HG03139 (cell line): ENCODE data around the gene NUCKS1.

Source experiments
- ATAC-seq: cut with Tn5 transposase; IDR thresholded peaks from one replicate; pipeline ENCODE4 v1.9.1; 2021; ENCODE audit not compliant: unreplicated experiment

Gene NUCKS1

DNA sequence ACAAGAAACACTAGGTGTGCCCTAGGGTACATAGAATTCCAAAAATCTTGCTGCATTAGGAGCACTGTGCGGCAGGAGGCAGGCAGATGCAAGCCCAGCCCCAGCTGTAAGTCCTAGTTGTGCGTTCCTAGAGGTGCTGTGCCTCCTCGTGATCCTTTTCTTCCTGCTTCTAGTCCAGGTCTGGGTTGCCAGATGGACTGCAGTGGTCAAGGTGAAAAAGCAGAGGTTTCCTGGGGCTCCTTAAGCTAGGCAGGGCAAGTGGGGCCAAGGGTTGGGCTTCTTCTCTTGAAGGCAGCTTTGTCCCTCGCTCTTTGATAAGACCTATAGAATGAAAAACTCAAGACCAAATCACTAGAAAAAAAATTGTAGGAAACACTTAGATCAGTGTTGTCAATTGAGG lies 48.1 kb downstream of the NUCKS1 start:
- ATAC-seq: no peak

DNA sequence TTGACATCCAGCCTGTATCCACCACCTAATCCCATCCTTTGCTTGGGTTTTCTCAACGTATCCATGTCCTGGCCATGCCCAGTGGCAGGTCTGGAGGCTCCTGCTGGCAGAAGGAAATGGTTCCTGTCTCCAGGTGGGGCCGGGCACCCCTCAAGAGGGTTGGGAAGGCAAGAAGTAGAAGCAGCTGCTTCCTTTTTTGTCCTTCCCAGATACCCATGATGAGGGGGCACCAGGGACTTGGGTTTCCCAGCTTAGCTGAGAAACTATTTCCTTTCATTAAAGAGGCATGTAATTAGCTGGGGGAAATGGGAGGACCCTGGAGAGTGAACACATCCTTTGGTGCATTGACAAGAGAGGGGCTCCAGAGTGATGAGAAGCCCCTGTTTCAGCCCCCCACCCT lies 48.6 kb downstream of the NUCKS1 start:
- no peak for ATAC-seq

DNA sequence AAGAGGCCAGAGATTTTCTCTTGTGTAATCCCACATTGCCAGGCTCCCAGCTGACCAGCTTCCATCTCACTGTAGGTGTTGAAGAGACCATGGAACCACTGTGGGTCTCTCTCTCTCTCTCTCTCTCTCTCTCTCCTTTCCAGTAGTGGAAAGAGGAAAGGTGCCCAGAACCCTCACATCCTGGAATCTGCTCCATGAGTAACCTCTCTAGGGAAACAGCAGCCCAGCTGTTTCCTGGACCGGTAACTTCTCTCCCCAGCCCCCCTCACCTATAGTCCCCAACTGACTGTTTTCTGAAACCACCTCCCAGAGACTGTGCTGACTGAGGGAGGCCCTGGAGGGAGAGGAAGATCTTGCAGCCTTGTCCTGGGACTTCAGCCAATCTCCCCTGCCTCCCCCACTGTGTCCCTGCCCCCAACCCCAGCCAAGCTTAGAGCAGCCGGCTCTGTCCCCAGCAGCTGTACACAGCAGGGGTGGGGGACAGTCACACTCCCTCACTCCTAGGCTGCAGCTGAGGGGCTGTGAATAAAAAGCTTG lies 49.0 kb downstream of the NUCKS1 start:
- ATAC-seq: no peak

DNA sequence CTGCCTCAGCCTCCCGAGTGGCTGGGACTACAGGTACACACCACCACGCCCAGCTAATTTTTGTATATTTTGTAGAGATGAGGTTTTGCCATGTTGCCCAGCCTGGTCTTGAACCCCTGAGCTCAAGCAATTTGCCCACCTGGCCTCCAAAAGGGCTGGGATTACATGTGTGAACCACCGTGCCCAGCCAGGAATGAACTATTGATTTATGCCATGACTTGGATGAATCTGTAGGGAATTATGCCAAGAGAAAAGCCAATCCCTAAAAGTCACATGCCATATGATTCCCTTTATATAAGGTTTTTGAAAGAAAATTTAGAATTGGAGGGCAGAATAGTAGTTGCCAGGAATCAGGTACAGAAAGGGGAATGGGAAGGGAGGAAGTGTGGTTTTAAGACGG lies 50.6 kb downstream of the NUCKS1 start:
- no peak for ATAC-seq

DNA sequence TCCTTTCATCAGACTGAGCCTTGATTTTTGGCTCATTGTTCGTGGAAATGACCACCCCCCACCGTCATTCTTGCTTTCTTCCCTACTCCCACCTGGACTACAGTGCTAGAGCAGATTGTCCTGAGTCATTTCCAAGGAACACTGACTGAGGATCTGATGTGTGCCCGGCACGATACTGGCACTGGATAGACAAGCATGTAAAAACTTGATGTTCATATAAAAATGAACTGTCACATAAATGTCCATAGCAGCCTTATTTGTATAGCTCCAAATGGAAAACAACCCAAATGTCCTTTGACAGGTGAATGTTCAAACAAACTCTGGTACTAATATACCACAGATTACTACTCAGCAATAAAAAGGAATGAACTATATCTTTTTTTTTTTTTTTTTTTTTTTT lies 51.1 kb downstream of the NUCKS1 start:
- no peak for ATAC-seq

DNA sequence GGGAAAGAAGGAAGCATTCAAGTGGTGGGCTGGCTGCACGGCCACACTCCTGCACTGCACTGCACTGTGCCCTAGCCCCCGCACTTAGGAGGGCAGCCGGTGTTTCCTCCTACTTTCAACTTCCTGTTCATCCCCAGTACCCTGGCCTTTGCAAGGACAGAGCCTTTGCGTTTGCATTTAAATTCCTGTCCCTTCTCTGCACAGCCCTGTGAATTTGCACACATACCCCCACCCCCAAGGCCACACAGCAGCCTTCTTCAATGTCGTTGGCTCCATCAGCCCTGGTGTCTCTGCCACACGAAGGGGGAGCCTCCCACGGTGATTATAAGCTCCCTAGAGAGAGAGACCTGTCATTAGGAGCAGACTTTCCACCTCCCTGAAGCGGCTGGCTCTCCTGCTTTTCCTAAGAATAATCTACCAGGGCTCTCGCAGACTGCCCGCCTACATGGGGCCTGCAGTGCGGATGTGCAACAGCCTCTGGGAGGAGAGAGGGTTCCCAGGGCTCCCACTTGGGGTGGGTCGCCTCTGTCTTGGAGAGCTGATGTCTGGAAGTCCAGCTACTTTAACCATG lies 56.5 kb downstream of the NUCKS1 start:
- ATAC-seq: no peak

DNA sequence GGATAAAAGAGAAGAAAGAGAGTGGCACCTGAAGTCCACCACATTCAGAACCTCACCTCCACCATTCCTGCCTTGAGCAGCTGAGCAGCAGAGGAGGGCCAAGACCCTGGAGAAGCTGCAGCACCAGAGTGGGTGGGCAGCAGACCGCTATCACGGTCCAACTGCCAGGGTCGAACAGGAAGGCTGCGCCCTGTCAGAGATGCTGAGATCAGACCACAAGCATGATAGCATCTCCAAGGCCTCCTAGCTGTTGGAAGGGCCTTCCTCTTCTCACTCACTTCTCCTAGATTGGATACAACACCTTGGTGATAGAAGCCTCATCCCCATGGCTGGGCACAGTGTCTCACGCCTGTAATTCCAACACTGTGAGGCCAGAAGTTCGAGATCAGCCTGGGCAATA lies 57.6 kb downstream of the NUCKS1 start:
- no peak for ATAC-seq

DNA sequence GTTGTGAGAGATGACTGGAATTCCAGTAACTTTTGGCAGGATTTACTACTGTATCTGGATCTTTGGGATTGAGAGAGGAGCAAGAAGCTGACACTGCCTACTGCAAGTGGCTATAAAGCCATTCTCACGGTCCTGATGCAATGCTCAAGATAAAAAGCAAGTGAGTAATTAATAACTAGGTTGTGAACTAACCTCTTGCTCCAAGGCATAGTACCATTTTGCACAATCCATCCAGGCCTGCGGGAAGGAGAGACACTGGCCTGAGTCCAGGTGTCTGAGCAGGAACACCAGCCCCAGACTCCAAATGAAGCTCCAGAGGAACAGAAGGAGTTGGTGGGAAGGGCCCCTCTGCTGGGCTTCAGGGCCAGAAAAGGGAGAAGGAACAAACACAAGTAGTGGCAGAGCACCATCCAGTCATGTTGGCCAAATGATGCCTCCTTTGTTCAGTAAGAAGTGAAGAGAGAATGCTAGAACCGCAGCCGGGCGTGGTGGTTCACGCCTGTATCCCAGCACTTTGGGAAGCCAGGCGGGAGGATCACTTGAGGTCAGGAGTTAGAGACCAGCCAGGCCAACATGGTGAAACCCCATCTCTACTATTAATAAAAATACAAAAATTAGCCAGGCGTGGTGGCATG lies 59.7 kb downstream of the NUCKS1 start:
- ATAC-seq: no peak

DNA sequence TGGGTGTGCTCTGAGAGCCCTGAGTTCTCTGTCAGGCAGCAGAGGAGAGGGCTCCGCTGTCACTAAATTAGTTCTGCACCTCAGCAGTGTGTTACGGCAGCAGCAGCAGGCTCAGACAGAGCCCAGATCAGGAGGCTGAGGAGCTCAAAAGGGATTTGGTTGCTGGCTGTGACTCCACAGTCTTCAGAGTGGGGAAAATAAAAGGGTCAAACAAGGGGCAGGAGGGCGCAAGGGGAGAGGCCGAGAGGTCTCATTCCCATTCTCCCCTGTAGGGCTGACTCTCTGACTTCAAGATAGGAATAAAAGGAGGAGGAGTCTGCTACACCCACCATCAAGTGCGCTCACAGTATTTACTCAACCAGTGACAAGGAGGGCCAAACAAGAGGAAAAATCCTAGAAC lies 60.5 kb downstream of the NUCKS1 start:
- no peak for ATAC-seq

DNA sequence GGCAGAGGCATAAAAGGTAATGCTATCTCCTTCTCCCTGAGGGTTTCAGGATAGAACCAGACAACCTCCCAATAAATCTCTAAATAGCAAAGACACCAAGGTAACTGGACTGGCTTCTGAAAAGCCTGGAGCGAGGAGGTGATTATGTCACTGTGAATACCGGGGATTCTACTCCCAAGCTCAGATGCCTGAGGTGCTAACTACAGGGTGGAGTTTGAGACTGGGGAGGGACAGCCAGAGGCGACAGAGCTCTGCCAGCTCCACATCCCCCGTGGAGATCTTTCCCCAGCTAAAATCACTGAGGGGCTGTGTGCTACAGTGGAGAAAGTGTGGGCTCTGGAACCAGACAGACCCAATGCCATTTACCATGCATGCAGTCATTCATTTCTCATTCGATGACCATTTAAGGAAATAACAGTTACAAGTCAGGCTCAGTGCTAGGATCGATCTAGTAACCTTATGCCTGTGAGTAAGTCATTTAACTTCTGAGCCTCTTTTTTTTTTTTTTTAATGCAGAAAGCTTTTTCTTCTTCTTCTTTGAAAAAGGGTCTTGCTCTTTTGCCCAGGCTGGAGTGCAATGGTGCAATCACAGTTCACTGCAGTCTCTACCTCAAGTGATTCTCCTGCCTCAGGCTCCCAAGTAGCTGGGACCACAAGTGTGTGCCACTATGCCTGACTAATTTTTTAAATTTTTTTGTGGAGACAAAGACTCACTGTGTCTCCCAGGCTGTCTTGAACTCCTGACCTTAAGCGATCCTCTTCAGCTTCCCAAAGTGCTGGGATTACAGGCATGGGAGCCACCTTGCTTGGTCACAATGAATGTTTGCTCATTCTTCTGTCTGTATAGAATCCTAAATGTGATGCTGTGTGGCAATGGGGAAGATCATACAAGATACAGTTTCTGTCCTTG lies 61.6 kb downstream of the NUCKS1 start:
- ATAC-seq: no peak

DNA sequence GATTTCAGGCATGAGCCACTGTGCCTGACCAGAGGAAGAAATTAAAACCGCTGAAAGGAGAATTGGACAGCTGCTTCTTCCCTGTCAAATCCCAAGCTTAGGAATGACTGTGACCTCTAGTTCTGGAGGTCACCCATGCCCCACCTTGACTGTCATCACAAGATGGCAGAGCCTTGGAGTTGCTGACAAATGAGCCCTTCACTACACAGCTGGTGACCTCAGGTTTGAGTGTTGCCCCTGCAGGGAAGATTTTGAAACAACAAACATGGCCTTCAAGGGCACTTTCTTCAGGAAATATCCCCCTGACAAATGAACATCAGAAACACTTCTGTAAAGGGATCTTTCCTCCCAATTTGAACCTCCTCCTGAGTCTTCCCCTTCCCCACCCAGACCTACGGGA lies 62.7 kb downstream of the NUCKS1 start:
- no peak for ATAC-seq

DNA sequence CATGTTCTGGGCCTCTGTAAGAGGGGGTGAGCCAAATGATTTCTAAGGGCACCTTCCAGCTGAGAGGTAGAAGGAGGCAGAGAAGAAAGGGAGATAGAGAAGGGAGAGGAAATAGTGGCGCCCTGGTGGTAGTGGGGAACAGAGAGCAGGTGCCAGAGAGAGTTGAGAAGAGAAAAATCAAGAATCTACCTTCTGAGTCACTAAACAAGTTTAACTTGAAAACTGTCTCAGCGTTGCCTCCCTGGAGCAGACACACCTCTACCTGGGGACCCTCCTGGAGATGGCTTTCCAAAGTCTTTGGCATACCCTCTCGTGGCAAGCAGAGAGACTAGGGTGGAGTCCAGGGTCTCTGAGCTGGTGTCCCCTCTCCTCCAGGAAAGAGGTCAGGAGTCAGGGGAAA lies 68.6 kb downstream of the NUCKS1 start:
- no peak for ATAC-seq

DNA sequence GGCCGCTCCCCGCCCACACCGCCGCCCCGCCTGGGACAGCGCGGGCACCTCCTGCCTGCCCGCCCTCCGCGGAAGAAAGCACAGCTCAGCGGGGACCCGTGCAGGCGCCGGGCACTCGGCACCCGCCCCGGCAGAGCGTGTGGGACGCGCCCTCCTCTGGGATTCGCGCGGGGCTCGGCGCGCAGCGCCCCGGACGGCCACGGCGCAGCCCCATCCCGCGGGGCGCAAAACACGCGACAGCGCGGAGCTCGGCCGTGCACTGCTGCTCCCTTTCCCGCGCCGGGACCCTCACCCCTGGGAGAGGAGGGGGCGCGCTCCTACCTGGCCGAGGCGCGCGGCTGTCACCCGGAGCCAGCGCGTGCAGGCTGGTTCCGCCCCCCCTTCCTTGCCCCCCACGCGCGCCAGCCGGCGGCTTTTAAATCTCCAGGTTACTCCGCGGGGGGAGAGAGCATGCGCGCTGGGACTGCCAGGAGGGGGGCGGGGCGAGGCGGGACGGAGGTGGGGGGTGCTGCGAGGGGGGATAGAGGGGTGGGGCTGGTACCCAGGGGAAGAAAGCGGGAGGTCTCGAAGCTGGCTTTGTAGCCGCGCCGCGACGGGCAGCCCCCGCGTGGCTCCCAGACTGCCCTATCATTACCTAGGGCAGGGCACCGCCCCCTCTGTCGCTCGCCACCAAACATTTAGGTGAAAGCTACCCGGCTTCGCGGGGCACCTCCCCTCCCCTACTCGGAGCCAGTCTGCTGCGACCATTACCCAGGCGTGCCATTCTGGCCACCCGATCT lies 69.7 kb downstream of the NUCKS1 start, which contains the start of gene SLC45A3:
TSS of gene SLC45A3 (minus strand) at position 437 of the 779 bp plus-strand sequence. CDS start 15,853 bp downstream, outside the sequence.
- no peak for ATAC-seq

DNA sequence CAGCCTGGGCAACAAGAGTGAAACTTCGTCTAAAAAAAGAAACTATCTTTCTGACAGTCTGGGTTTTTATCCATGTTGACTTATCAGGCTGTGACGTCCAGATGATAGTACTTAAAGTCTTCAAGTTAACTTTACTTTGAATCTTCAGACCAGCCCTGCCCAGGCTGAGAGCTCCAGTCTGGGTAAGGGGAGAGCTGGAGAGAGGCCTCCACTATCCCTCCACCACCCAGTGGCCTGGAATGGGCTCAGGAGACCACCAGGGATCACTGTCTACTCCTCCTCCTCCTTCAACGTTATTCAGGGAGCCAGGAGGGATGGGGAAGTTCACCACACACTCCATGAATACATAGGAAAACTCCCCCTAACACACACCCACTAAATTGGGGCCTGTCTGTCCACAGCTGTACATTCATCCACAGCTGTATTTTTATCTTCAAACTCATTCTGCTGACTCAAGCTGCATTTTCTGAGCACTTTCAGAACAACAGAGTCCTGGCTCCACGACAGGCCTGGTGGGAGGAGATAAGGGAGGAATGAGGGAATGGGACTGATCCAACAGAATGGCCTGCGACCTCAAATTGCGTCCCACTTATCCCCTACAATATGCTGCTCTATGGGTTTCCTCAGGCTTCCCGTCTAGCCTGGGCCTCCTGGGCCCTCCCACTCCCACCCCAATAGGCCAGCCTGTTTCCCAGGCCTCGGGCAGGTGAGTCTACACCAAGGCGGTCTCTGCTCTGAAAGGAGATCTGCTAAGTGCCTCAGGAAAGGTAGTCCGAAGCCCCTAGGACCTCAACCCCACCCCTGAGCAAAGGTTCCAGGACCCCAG lies 71.5 kb downstream of the NUCKS1 start:
- no peak for ATAC-seq

DNA sequence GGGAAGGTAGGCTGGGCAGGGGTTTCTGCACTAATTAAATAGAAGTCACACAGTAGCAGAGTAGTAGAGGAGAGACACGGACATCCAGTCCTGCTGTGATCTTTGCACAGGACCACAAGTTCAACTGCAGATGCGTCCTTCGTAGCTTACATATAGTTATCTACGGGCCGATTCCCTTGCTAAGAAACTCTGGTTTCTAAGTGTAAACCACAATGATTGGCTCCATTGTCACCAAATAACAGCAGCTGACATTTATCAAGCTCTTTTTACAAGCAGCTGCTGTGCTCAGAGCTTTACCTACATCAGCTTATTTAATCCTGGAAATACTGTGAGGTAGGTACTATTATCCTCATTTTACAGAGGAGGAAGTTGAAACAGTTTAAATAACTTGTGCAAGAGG lies 72.8 kb downstream of the NUCKS1 start:
- ATAC-seq: no peak

DNA sequence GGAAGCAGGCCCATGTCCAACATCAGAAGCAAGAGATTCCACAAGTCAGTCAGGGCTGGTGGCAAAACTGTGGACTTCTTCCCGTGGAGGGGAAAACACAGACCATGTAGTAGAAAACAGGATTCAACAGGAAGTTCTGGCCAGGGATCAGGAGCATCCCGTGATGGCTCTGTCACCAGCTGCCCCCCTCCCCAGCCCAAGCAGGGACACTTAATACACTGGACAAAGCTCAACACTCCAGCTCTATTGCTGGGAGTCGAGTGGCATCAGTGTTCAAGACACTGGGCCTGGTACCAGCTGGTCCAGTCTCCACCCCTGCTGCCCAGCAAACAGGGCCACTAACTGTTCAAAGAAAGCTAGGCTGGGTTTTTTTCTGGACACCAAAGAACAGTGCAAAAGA lies 73.4 kb downstream of the NUCKS1 start:
- no peak for ATAC-seq

DNA sequence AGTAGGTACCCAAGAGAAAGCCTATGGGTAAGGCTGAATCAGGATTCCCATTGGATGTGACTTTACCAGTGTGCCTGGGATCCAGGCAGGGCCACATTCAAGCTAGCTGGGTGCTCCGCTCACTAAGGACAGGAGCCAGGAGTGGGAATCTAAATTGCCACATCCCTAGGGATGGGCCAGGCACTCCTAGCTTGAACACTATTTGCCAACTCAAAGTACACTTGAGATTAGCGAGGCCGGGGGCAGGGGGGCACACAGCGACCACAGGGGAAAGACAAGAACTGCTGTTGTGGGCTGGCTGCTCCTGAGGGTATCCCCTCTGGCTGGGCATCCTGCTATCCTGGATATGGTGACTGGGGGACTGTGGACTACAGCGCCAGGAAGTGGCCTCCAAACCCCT lies 74.0 kb downstream of the NUCKS1 start:
- ATAC-seq: no peak

DNA sequence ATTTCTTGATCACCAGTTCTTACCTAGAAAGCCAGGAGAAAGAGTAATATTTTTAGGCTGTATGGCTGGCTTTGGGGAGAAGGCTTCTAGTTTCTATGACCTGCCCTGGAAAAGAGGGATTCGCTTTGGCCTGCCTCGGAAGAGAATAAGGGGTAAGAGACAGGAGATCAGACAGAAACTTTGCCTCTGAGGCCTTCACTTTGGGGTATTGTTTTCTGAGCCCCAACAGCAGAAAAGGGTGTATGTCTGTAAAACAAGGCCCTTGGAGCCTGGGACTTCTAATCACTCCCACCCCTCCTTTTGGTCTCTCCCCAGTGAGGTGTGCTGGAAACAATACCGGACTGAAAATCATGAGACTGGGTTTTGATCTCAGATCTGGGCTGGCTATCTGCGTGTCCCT lies 74.7 kb downstream of the NUCKS1 start:
- ATAC-seq: no peak

DNA sequence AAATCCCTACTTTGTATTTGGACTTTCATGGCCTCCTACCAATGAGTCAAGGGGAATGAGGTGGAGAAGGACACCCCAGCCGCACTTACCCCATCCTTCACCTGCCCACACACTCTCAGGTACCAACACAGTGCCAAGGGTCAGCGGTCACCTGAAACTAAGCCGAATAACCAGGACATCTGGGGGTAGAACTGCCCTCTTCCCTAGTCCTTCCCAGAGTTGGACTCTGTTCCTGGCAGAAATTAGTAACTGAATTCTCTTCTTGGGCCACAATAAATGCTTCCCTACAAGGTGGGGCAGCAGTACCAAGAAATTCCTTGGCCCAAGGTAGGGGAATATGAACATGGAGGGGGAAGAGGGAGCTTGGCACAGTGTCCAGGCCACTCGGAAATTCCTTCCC lies 77.0 kb downstream of the NUCKS1 start:
- ATAC-seq: no peak

DNA sequence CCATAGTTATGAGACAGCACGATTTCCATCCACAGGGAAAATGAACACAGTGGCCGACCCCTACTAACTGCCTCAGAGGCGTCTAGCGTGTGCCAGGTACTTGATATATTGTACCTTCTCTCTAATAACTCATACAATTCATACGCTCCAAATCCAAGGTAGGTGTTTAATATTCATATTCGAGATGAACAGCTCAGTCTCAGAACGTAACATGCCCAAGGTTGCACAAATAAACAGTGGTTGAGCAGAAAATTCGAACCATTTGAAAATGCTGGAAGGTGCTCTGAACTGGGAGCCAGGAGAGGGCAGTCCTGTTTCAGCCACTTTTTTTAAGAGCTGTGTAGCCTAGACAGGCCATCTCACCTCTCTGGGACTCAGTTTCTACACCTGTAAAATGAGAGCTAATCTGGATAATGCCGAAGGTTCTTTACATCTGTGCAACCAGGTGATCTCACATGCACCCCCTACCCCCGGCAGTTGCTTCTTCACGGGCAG lies 77.5 kb downstream of the NUCKS1 start:
- ATAC-seq: no peak
